HTR-8/SVneo (cell line): ENCODE data around the gene BCAR3.
A peak's percentile ranks its signal among the peaks of the same experiment; 100 is the strongest.

Experiments
- DNase-seq: peaks from one replicate; pipeline ENCODE4 v3.0.0; 2011; ENCODE audit warnings: low spot score, mixed read lengths; ENCODE audit not compliant: insufficient read length
- FAIRE-seq: peaks from 2 replicates; lab custom pipeline; 2011; peaks lifted over from hg19 to GRCh38; lab: Jason Lieb, UNC

BCAR3 gene

GRCh38 chr1:93585059-93585966, 96.3 kb downstream of the BCAR3 start:
- FAIRE-seq (no peak), DNase-seq (no peak)

- no peak for DNase-seq
- no peak for FAIRE-seq
Measured at GRCh38 chr1:93584261-93585003, 97.2 kb downstream of the BCAR3 start.

- FAIRE-seq: no peak
- DNase-seq: no peak
Measured at GRCh38 chr1:93581917-93582850, 99.5 kb downstream of the BCAR3 start.

GRCh38 chr1:93579891-93580290, 101.7 kb downstream of the BCAR3 start:
- no peak for DNase-seq
- no peak for FAIRE-seq

GRCh38 chr1:93578911-93579825, 102.5 kb downstream of the BCAR3 start:
- no peak for FAIRE-seq
- DNase-seq: no peak

- no peak for FAIRE-seq
- no peak for DNase-seq
Measured at GRCh38 chr1:93578433-93578830, 103.2 kb downstream of the BCAR3 start.

- FAIRE-seq (no peak), DNase-seq (no peak)
Measured at GRCh38 chr1:93577536-93578432, 103.9 kb downstream of the BCAR3 start.

- FAIRE-seq: no peak
Measured at GRCh38 chr1:93576746-93577145, 104.9 kb downstream of the BCAR3 start.

GRCh38 chr1:93576346-93576745, 105.3 kb downstream of the BCAR3 start:
- DNase-seq (no peak), FAIRE-seq (no peak)

More at GRCh38 chr1:93576746-93577145, 104.9 kb downstream of the BCAR3 start:
- DNase-seq: no peak

- FAIRE-seq (no peak), DNase-seq (no peak)
Measured at GRCh38 chr1:93575621-93576284, 105.9 kb downstream of the BCAR3 start.

- no peak for DNase-seq
- FAIRE-seq: no peak
Measured at GRCh38 chr1:93574991-93575390, 106.6 kb downstream of the BCAR3 start.

GRCh38 chr1:93574511-93574910, 107.1 kb downstream of the BCAR3 start:
- DNase-seq: no peak
- FAIRE-seq: no peak

GRCh38 chr1:93573940-93574469, 107.6 kb downstream of the BCAR3 start:
- DNase-seq (no peak), FAIRE-seq (no peak)

- no peak for DNase-seq
- FAIRE-seq: no peak
Measured at GRCh38 chr1:93571623-93572310, 109.9 kb downstream of the BCAR3 start.

- FAIRE-seq: no peak
Measured at GRCh38 chr1:93569489-93569888, 112.1 kb downstream of the BCAR3 start.

GRCh38 chr1:93567255-93567918, 114.2 kb downstream of the BCAR3 start:
- DNase-seq (peak; percentile 52), FAIRE-seq (no peak)

More at GRCh38 chr1:93569489-93569888, 112.1 kb downstream of the BCAR3 start:
- no peak for DNase-seq
